Measurements from ENCODE around the gene TMED7.

TMED7 gene

GRCh38 chr5:115579216-115579615 is 46.6 kb downstream of the TMED7 start:
- no peak for DNase-seq

- DNase-seq: no peak
These were observed 47.2 kb downstream of the TMED7 start for GRCh38 chr5:115578657-115579056.

- DNase-seq: no peak
These were observed 48.1 kb downstream of the TMED7 start for GRCh38 chr5:115577741-115578140.

GRCh38 chr5:115577329-115577728 is 48.5 kb downstream of the TMED7 start:
- DNase-seq: no peak

GRCh38 chr5:115575167-115576070 is 50.4 kb downstream of the TMED7 start:
- DNase-seq: no peak

GRCh38 chr5:115573133-115573532 is 52.7 kb downstream of the TMED7 start:
- no peak for DNase-seq

- DNase-seq: no peak
These were observed 54.4 kb downstream of the TMED7 start for GRCh38 chr5:115571441-115571878.

- no peak for DNase-seq
These were observed 57.2 kb downstream of the TMED7 start for GRCh38 chr5:115568668-115569067.

- no peak for DNase-seq
These were observed 60.6 kb downstream of the TMED7 start for GRCh38 chr5:115565233-115565632.

Measured in NCI-H2081 treated with DMSO at 0.1 percent for 48 hours (cell line).